A673 (cell line): ENCODE measurements around the gene PRKAR2A.

Source experiments
- CTCF ChIP-seq: fragments of 300-800, 200-600 bp; sonication (generic); conservative IDR thresholded peaks from 2 replicates; pipeline ENCODE4 v1.5.1; 2017; ENCODE audit warnings: low read depth, mild to moderate bottlenecking, antibody characterized with exemption, low read length, moderate library complexity, mixed read lengths
- EZH2 ChIP-seq: fragments of 200-600 bp; sonication (generic); IDR thresholded peaks from 2 replicates; pipeline ENCODE4 v1.6.1; 2017; ENCODE audit warnings: borderline replicate concordance, low read depth, mild to moderate bottlenecking, mixed read lengths, antibody characterized with exemption, low read length; ENCODE audit not compliant: poor library complexity, severe bottlenecking

GRCh38 chr3:48750856-48751255 lies 96.8 kb downstream of the PRKAR2A start:
- TF ChIP-seq CTCF: no peak
- TF ChIP-seq EZH2: no peak
